ENCODE measurements around the gene PTTG1. TPM values are rescaled to one million over a fixed set of nuclear protein-coding genes. Genes with fewer than 3 reads are reported as not detected.

The PTTG1 gene
- total and polyA plus RNA-seq, 2 donors (not counting 1 experiment from before 2014, with no cell fraction given): 77.5 to 108 TPM

DNA sequence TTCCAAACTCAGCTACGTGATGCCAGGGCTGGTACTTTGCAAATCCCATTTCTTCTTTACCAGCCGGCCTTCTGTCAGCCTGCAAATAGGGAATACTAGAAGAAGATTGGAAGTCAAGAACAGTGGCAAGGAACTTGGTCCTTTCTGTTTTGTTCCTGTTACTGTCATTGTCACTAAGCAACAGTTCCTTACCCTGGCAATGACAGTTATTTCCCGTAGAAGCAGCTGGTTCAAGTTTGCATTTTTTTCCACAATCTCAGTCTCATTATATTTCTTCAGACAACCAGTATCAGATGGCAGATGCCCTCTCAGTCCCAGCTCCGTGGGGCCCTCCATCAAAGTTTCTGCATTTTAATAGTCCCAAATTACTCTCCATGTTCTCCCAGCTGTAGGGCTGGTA lies 42.1 kb upstream of the PTTG1 start:
- Histone ChIP-seq H3K36me3 (ENCODE audit: control insufficient read depth, insufficient read depth, low read length) (no peaks in the 10 kb centered on the region), H3K9ac (ENCODE audit: insufficient read depth, low read length) (no peak overlapping the region), H3K27me3 (ENCODE audit: control insufficient read depth, insufficient read depth, low read length) (no peaks in the 10 kb centered on the region), H3K4me3 (replicated peaks in 1 of 4; ENCODE audit: control extremely low read depth in 1 of 4, insufficient read depth in 1 of 4, low read depth in 3 of 4, low read length in 4 of 4) (no peak overlapping the region), H2AFZ (ENCODE audit: low read length) (no peak overlapping the region), H3K79me2 (ENCODE audit: control insufficient read depth, insufficient read depth, low read length) (no peaks in the 10 kb centered on the region), H3K9me3 (ENCODE audit: control insufficient read depth, insufficient read depth, low read depth, low read length) (no peaks in the 10 kb centered on the region), H3K4me2 (ENCODE audit: extremely low read depth, insufficient read depth, low read length) (no peak overlapping the region), H3K27ac (ENCODE audit: insufficient read depth, low read length) (no peak overlapping the region), H3K4me1 (ENCODE audit: control insufficient read depth, extremely low read depth, insufficient read depth, low read length) (no peaks in the 10 kb centered on the region), H4K20me1 (ENCODE audit: control insufficient read depth, extremely low read depth, insufficient read depth, low read length) (no peaks in the 10 kb centered on the region)
- DNase-seq (ENCODE audit: low read depth in 2 of 2): no peak
- no peak for TF ChIP-seq EZH2 (IDR thresholded peaks at IDR 0.05; ENCODE audit: low read length, missing control alignments)
- TF ChIP-seq, protein P1, sequence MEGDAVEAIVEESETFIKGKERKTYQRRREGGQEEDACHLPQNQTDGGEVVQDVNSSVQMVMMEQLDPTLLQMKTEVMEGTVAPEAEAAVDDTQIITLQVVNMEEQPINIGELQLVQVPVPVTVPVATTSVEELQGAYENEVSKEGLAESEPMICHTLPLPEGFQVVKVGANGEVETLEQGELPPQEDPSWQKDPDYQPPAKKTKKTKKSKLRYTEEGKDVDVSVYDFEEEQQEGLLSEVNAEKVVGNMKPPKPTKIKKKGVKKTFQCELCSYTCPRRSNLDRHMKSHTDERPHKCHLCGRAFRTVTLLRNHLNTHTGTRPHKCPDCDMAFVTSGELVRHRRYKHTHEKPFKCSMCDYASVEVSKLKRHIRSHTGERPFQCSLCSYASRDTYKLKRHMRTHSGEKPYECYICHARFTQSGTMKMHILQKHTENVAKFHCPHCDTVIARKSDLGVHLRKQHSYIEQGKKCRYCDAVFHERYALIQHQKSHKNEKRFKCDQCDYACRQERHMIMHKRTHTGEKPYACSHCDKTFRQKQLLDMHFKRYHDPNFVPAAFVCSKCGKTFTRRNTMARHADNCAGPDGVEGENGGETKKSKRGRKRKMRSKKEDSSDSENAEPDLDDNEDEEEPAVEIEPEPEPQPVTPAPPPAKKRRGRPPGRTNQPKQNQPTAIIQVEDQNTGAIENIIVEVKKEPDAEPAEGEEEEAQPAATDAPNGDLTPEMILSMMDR (conservative IDR thresholded peaks at IDR 0.05 in 1 of 2, IDR thresholded peaks at IDR 0.05 in 1 of 2; ENCODE audit: low read depth in 1 of 2, low read length in 2 of 2): no peak

DNA sequence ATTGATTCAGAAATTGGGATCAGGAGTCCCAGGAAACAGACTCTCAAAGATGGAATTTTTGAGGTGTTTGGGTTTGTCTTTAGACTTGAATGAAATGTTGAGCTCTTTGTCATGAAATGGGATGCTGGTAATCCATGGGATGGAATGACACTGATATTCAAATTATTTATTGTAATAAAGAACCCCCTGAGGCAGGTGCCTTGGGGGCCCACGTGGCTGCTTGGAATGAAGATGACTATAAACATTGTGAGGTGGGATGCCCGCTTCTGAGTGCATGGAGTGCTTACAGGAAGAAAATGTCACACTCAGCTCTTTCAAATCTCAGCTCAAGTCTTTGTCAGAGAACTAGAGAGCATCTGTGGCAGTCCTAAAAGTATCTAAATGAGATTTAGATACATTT lies 41.6 kb upstream of the PTTG1 start:
- no peak for TF ChIP-seq EZH2 (IDR thresholded peaks at IDR 0.05; ENCODE audit: low read length, missing control alignments)
- TF ChIP-seq, protein P1 (conservative IDR thresholded peaks at IDR 0.05 in 1 of 2, IDR thresholded peaks at IDR 0.05 in 1 of 2; ENCODE audit: low read depth in 1 of 2, low read length in 2 of 2): no peak
- H3K4me3 ChIP-seq (replicated peaks in 1 of 4; ENCODE audit: control extremely low read depth in 1 of 4, insufficient read depth in 1 of 4, low read depth in 3 of 4, low read length in 4 of 4): no peak overlapping the region
- no peaks in the 10 kb centered on the region for H3K9me3 ChIP-seq (ENCODE audit: control insufficient read depth, insufficient read depth, low read depth, low read length)
- no peaks in the 10 kb centered on the region for H3K79me2 ChIP-seq (ENCODE audit: control insufficient read depth, insufficient read depth, low read length)
- no peaks in the 10 kb centered on the region for H3K27me3 ChIP-seq (ENCODE audit: control insufficient read depth, insufficient read depth, low read length)
- H3K4me2 ChIP-seq (ENCODE audit: extremely low read depth, insufficient read depth, low read length): no peak overlapping the region
- no peaks in the 10 kb centered on the region for H3K4me1 ChIP-seq (ENCODE audit: control insufficient read depth, extremely low read depth, insufficient read depth, low read length)
- H4K20me1 ChIP-seq (ENCODE audit: control insufficient read depth, extremely low read depth, insufficient read depth, low read length): no peaks in the 10 kb centered on the region
- no peak for DNase-seq (ENCODE audit: low read depth in 2 of 2)
- no peak overlapping the region for H2AFZ ChIP-seq (ENCODE audit: low read length)
- H3K9ac ChIP-seq (ENCODE audit: insufficient read depth, low read length): no peak overlapping the region
- no peak overlapping the region for H3K27ac ChIP-seq (ENCODE audit: insufficient read depth, low read length)
- no peaks in the 10 kb centered on the region for H3K36me3 ChIP-seq (ENCODE audit: control insufficient read depth, insufficient read depth, low read length)

DNA sequence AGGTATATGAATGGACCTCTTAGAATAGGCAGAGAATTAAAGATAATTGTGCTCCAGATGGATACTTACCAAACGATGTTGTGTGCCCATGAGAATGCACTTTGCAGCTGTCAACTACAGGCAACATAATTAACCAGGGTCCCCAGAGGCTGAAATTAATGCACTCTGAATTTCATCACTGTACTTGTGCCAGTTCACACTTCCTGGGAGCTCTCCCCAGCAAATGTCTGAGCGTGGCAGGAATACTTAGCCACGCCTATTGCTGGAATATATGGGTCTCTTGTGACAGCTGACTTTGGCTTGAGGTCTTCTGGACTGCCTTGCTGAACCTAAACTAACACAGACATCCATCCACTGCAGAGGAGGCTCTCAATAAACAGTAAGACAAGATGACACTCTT lies 39.3 kb upstream of the PTTG1 start:
- H3K9ac ChIP-seq (ENCODE audit: insufficient read depth, low read length): no peak overlapping the region
- no peak for DNase-seq (ENCODE audit: low read depth in 2 of 2)
- no peak overlapping the region for H3K27ac ChIP-seq (ENCODE audit: insufficient read depth, low read length)
- H3K4me2 ChIP-seq (ENCODE audit: extremely low read depth, insufficient read depth, low read length): no peak overlapping the region
- H2AFZ ChIP-seq (ENCODE audit: low read length): no peak overlapping the region
- H3K79me2 ChIP-seq (ENCODE audit: control insufficient read depth, insufficient read depth, low read length): no peaks in the 10 kb centered on the region
- no peak overlapping the region for H3K4me3 ChIP-seq (replicated peaks in 1 of 4; ENCODE audit: control extremely low read depth in 1 of 4, insufficient read depth in 1 of 4, low read depth in 3 of 4, low read length in 4 of 4)
- H3K4me1 ChIP-seq (ENCODE audit: control insufficient read depth, extremely low read depth, insufficient read depth, low read length): no peaks in the 10 kb centered on the region
- TF ChIP-seq, protein P1 (conservative IDR thresholded peaks at IDR 0.05 in 1 of 2, IDR thresholded peaks at IDR 0.05 in 1 of 2; ENCODE audit: low read depth in 1 of 2, low read length in 2 of 2): no peak
- no peak for TF ChIP-seq EZH2 (IDR thresholded peaks at IDR 0.05; ENCODE audit: low read length, missing control alignments)
- no peaks in the 10 kb centered on the region for H3K9me3 ChIP-seq (ENCODE audit: control insufficient read depth, insufficient read depth, low read depth, low read length)
- H3K36me3 ChIP-seq (ENCODE audit: control insufficient read depth, insufficient read depth, low read length): no peaks in the 10 kb centered on the region
- no peaks in the 10 kb centered on the region for H3K27me3 ChIP-seq (ENCODE audit: control insufficient read depth, insufficient read depth, low read length)
- H4K20me1 ChIP-seq (ENCODE audit: control insufficient read depth, extremely low read depth, insufficient read depth, low read length): no peaks in the 10 kb centered on the region

Measured in fibroblast of lung (primary cell).